B cell (primary cell): ENCODE measurements around the gene MRPS6. TPM values are rescaled to one million over a fixed set of nuclear protein-coding genes. Genes with fewer than 3 reads are reported as not detected.

Experiments
- ATAC-seq: fragments of 200-7000 bp; cut with Tn5 transposase; one replicate; pipeline ENCODE4 v1.10.0; 2021; ENCODE audit warnings: low read depth, mild to moderate bottlenecking, moderate number of reproducible peaks, moderate library complexity
- CTCF ChIA-PET: fragments of 350-600 bp; sonication (Branson Sonifier 250); formaldehyde crosslinking; loops from one replicate; lab custom pipeline; 2021; ENCODE audit warnings: antibody characterized with exemption, inconsistent platforms; lab: Charles Lee
- POLR2A ChIA-PET: fragments of 350-600 bp; sonication (Branson Sonifier 250); formaldehyde crosslinking; loops from one replicate; lab custom pipeline; 2021; ENCODE audit warnings: antibody characterized with exemption; lab: Charles Lee
- DNase-seq: peaks from one replicate; pipeline ENCODE4 v3.0.0; 2013
- H2AFZ ChIP-seq: 2 replicates; pipeline ENCODE4 v1.6.1; 2012; ENCODE audit warnings: mild to moderate bottlenecking, low read depth, low read length; ENCODE audit not compliant: insufficient read depth, poor library complexity, severe bottlenecking
- H3K27ac ChIP-seq, 2 donors: 1 replicate in 1 of 2; 2 replicates in 1 of 2; pipeline ENCODE4 v1.5.1; 2012 to 2013; ENCODE audit warnings: low read length in 2 of 2, mild to moderate bottlenecking in 2 of 2, moderate library complexity in 1 of 2
- H3K27me3 ChIP-seq, 4 experiments: fragments of 200-600 bp in 1 of 4; sonication (generic) in 1 of 4; replicated peaks in 1 of 4; 1 replicate in 2 of 4; 2 replicates in 2 of 4; pipeline versions ENCODE4 v1.6.1 to v1.7.0; 2013 to 2016; ENCODE audit warnings: low read length in 3 of 4, mild to moderate bottlenecking in 2 of 4, mixed read lengths in 1 of 4, moderate library complexity in 1 of 4; ENCODE audit not compliant: insufficient read depth in 4 of 4, control insufficient read depth in 3 of 4; ENCODE audit errors: control extremely low read depth in 1 of 4
- H3K36me3 ChIP-seq, 2 experiments: replicated peaks in 1 of 2; 1 replicate in 1 of 2; 2 replicates in 1 of 2; pipeline versions ENCODE4 v1.6.1 to v1.7.1; 2013; ENCODE audit warnings: low read length in 1 of 2; ENCODE audit not compliant: insufficient read depth in 2 of 2, control insufficient read depth in 1 of 2; ENCODE audit errors: control extremely low read depth in 1 of 2, extremely low read depth in 1 of 2
- H3K4me1 ChIP-seq, 2 donors: fragments of 200-600 bp in 1 of 2; sonication (generic) in 1 of 2; 1 replicate in 1 of 2; 2 replicates in 1 of 2; pipeline versions ENCODE4 v1.5.1 to v1.6.1; 2013 to 2017; ENCODE audit warnings: low read length in 2 of 2; ENCODE audit not compliant: control insufficient read depth in 2 of 2, insufficient read depth in 2 of 2
- H3K4me2 ChIP-seq: replicated peaks from 2 replicates; pipeline ENCODE3; 2012; ENCODE audit warnings: mild to moderate bottlenecking, low read depth, low read length; ENCODE audit not compliant: poor library complexity, severe bottlenecking
- H3K4me3 ChIP-seq, 5 experiments: fragments of 200-600 bp in 1 of 5; sonication (generic) in 1 of 5; 1 replicate in 3 of 5; 2 replicates in 2 of 5; pipeline versions ENCODE4 v1.5.1 to v1.7.0; 2011 to 2016; ENCODE audit warnings: low read length in 4 of 5, mild to moderate bottlenecking in 4 of 5, low read depth in 2 of 5, control low read depth in 1 of 5, moderate library complexity in 1 of 5; ENCODE audit not compliant: insufficient read depth in 1 of 5; ENCODE audit errors: control extremely low read depth in 1 of 5, extremely low read depth in 1 of 5
- H3K79me2 ChIP-seq: fragments of 200-600 bp; sonication (generic); one replicate; pipeline ENCODE4 v1.6.0; 2016; ENCODE audit warnings: low read length; ENCODE audit not compliant: control insufficient read depth, insufficient read depth
- H3K9ac ChIP-seq: fragments of 200-600 bp; sonication (generic); 2 replicates; pipeline ENCODE4 v1.6.1; 2017; ENCODE audit warnings: mild to moderate bottlenecking, low read length, moderate library complexity
- H3K9me3 ChIP-seq, 3 donors: one replicate each; pipeline versions ENCODE4 v1.6.1 to v1.7.1; 2013; ENCODE audit warnings: low read length in 2 of 3; ENCODE audit not compliant: control insufficient read depth in 2 of 3, insufficient read depth in 1 of 3; ENCODE audit errors: control extremely low read depth in 1 of 3
- H4K20me1 ChIP-seq: 2 replicates; pipeline ENCODE4 v1.6.0; 2012; ENCODE audit warnings: mild to moderate bottlenecking, low read length; ENCODE audit not compliant: insufficient read depth, control insufficient read depth, poor library complexity, severe bottlenecking
- H3K27ac Mint-ChIP-seq: one replicate; pipeline ENCODE4 v1.8.0; 2021; ENCODE audit warnings: mixed read lengths
- H3K27me3 Mint-ChIP-seq: one replicate; pipeline ENCODE4 v1.8.0; 2021; ENCODE audit warnings: mixed read lengths
- H3K4me1 Mint-ChIP-seq: one replicate; pipeline ENCODE4 v1.8.0; 2021; ENCODE audit warnings: mixed read lengths
- H3K4me3 Mint-ChIP-seq: one replicate; pipeline ENCODE4 v1.8.0; 2021; ENCODE audit warnings: mixed read lengths
- H3K9me3 Mint-ChIP-seq: one replicate; pipeline ENCODE4 v1.8.0; 2022; ENCODE audit warnings: mixed read lengths; ENCODE audit not compliant: insufficient read depth
- EZH2 ChIP-seq: IDR thresholded peaks from 2 replicates; pipeline ENCODE4 v1.6.1; 2012; ENCODE audit warnings: borderline replicate concordance, low read depth, mild to moderate bottlenecking, moderate library complexity, low read length; ENCODE audit not compliant: insufficient read depth, poor library complexity, severe bottlenecking
- WGBS: methylation state at CpG from one replicate; pipeline ENCODE4 v1.1.5; 2013; ENCODE audit warnings: missing lambda C conversion rate; ENCODE audit not compliant: insufficient coverage; 5-methylcytosine and 5-hydroxymethylcytosine counted together
- intact Hi-C: fragments of 100-400 bp; cut with micrococcal nuclease; formaldehyde crosslinking; loops from one replicate; pipeline ENCODE4 v1.10.0; 2022
- polyA plus RNA-seq: library from polyadenylated mRNA; depleted of rRNA; stranded (reverse); fragments of >200 nt; gene quantifications from 2 replicates; pipeline ENCODE4 v1.2.3, GENCODE V29; 2012
- total RNA-seq, 2 donors: library from RNA; stranded (reverse); fragments of 120-200 nt in 1 of 2; gene quantifications; 1 replicate in 1 of 2; 2 replicates in 1 of 2; pipeline versions ENCODE4 v1.2.3 to v1.2.4, GENCODE V29; 2013 to 2022
- TF ChIP-seq, protein P1 (sequence below): fragments of 200-600 bp; IDR thresholded peaks from one replicate; pipeline ENCODE4 v1.8.0; 2022; ENCODE audit warnings: antibody characterized with exemption, mild to moderate bottlenecking

MRPS6 gene
- total and polyA plus RNA-seq, 2 donors (not counting 1 experiment from before 2014, with no cell fraction given), result 15.7 to 37.9 TPM

DNA sequence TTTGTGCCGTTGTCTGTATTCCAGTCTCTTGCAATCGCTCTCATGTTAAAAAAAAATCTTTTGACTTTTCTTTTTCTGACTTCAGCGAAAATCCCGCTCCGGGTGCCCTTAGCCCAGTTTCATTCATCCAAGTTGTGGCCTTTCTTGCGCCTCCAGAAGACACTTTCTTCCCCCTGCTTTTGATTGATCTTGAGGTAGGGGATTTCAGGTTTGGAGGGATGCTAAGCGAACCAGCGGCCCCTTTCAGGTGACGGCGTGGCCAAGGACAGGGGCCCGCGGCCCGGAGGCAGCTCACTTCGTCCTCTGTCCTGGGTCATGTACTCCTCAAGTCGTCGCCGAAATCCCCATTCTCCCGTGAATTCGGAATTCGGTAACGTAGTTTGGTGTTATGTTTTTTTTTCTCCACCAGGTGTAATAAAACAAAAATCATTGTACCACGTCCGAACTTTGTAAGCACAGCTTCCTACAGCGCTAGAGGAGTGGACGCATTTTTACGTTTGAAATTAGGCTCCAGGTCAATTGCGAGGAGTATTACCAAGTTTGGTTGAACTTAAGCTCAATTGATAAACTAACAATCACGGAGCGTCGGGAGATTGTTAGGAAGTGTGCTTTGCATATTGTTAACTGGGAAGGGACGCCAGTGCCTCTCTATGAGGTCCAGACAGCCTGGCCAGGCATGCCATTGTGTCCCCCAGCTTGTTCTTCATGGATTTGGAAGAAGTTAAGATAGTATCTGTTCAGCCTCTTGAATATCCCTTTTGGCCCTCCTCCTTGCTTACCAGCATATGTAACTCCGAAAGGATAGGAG, 1.1 kb downstream of the MRPS6 start:
- WGBS, result 54% methylated on average over 23 of the region's 32 CpGs
- Histone ChIP-seq H3K9me3 (no peaks in the 10 kb centered on the region), H3K4me1 (peaks cover 13 to 26% of the 10 kb centered on the region in 2 donors), H3K4me2 (peak overlapping the region; percentile 86), H3K27me3 (no peaks in the 10 kb centered on the region), H3K79me2 (peaks cover 50% of the 10 kb centered on the region), H2AFZ (peak overlapping the region; percentile 23), H3K9ac (peak overlapping the region; percentile 62), H4K20me1 (peaks cover 29% of the 10 kb centered on the region), H3K36me3 (peaks cover 0 to 2% of the 10 kb centered on the region in 2 experiments), H3K27ac (no peak overlapping the region), H3K4me3 (peak overlapping the region; percentile 42 to 92 (median 76))
- intact Hi-C loops, result loop anchor here (2.0 to 10.0 kb wide), 2 partner anchors 540 to 1990 kb away; partner anchors contain the start of genes RCAN1 and SETD4
- Mint-ChIP-seq H3K27me3 (no peaks in the 10 kb centered on the region), H3K27ac (peak overlapping the region; percentile 88), H3K9me3 (no peaks in the 10 kb centered on the region), H3K4me1 (peaks cover 55% of the 10 kb centered on the region), H3K4me3 (peak overlapping the region; percentile 92)
- no peak for ATAC-seq
- ChIA-PET POLR2A (interaction anchor here (2.0 to 2.3 kb wide), 2 partner anchors 54 to 126 kb away, joined by 11 to 15 read pairs; no protein-coding TSS in a partner anchor), CTCF (interaction anchor here (1.2 to 2.6 kb wide), 5 partner anchors 54 to 274 kb away, joined by 3 to 31 read pairs (median 7); no protein-coding TSS in a partner anchor)
- TF ChIP-seq, protein P1, sequence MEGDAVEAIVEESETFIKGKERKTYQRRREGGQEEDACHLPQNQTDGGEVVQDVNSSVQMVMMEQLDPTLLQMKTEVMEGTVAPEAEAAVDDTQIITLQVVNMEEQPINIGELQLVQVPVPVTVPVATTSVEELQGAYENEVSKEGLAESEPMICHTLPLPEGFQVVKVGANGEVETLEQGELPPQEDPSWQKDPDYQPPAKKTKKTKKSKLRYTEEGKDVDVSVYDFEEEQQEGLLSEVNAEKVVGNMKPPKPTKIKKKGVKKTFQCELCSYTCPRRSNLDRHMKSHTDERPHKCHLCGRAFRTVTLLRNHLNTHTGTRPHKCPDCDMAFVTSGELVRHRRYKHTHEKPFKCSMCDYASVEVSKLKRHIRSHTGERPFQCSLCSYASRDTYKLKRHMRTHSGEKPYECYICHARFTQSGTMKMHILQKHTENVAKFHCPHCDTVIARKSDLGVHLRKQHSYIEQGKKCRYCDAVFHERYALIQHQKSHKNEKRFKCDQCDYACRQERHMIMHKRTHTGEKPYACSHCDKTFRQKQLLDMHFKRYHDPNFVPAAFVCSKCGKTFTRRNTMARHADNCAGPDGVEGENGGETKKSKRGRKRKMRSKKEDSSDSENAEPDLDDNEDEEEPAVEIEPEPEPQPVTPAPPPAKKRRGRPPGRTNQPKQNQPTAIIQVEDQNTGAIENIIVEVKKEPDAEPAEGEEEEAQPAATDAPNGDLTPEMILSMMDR, result no peak
- no peak for TF ChIP-seq EZH2
- no peak for DNase-seq
